Measurements from ENCODE around the gene AUTS2.
"Not testable (repeated sequence)": the region's sequence is repeated elsewhere in the genome, so short reads cannot be mapped to it uniquely, and the experiment has no call there.

The AUTS2 gene

DNA sequence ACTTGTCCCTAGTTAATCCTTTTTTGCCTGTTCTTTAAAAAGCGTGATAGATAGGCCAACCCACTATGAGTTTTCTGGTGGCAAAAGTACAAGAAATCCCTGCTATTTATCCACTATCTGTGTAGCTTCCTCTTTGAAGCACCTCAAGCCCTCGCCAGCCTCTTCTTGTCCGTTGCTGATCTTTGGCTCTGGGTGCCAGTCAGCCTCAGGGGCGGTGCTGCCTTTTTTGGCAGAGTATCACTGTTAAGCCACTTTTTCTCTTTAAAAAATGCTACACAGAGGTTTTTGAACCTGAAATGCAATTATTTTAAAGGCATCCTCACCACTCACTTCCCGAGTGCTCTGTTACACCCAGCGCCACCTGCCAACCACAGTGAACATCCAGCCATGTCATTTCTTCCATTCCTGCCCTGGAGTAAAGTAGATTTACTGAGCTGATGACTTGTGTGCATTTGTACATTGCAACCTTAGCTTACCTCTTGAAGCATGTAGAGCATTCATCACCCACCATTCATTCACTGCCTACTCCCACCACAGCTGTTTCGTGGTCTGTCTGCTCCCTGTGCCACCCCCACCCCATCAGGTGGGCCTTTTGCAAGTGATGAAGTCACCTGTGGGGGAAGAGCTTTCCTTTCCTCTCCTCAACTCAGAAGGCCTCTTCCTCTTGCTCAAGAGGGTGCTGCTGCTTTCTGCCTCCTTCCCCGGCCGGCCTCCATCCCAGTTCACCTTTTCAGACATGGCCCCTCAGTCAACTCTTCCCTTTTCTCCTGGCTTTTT is 1119.5 kb downstream of the AUTS2 start:
- no peak for DNase-seq

- DNase-seq = no peak
Observed at GRCh38 chr7:70719125-70719524, 1120.8 kb downstream of the AUTS2 start.

GRCh38 chr7:70720191-70720873 is 1122.1 kb downstream of the AUTS2 start:
- peak; percentile 34 for DNase-seq

DNA sequence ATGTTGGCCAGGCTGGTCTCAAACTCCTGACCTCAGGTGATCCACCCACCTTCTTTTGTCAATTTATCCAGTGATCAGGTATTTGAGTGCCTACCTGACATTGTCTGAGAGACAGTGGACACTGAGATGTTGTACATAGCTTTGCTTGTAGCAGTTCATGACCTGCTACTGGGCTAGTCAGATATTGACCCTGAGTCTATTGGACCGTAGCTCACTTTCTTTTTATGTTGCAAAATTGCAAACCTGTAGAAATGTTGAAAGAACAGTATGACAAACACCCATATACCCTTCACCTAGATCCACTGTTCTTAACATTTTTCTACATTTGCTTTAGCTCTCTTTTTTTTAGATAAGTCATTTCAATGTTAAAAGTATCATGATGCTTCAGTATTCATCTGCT is 1123.2 kb downstream of the AUTS2 start:
- no peak for DNase-seq

GRCh38 chr7:70723339-70723738 is 1125.1 kb downstream of the AUTS2 start:
- DNase-seq = no peak

GRCh38 chr7:70725448-70725847 is 1127.2 kb downstream of the AUTS2 start:
- DNase-seq = no peak

- DNase-seq = no peak
Observed at GRCh38 chr7:70726294-70726693, 1128.0 kb downstream of the AUTS2 start.

GRCh38 chr7:70726951-70727378 is 1128.7 kb downstream of the AUTS2 start:
- DNase-seq = no peak

- DNase-seq = no peak
Observed at GRCh38 chr7:70727861-70728260, 1129.6 kb downstream of the AUTS2 start.

GRCh38 chr7:70728872-70729552 is 1130.7 kb downstream of the AUTS2 start:
- DNase-seq = peak; percentile 21

GRCh38 chr7:70729553-70730157 is 1131.4 kb downstream of the AUTS2 start:
- not testable (repeated sequence) for DNase-seq

- DNase-seq = no peak
Observed at GRCh38 chr7:70730451-70731110, 1132.3 kb downstream of the AUTS2 start.

DNA sequence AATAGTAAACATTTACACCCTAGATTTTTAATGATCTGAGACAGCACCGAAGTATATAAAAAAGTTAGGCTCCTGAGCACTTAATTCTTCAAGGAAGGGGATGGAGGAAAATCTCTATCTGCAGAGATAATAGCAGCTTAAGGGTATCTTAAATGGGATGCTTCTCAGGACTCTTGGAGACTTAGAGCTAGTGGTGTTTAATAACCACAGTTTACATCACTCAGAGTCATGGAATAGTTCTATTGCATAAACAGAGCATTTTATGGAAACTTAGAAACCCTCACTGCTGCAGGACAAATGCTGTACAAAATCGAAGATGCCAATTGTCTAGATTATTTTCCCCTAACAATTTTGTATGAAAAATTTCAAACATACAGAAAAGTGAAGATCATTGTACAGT is 1134.8 kb downstream of the AUTS2 start:
- no peak for DNase-seq

DNA sequence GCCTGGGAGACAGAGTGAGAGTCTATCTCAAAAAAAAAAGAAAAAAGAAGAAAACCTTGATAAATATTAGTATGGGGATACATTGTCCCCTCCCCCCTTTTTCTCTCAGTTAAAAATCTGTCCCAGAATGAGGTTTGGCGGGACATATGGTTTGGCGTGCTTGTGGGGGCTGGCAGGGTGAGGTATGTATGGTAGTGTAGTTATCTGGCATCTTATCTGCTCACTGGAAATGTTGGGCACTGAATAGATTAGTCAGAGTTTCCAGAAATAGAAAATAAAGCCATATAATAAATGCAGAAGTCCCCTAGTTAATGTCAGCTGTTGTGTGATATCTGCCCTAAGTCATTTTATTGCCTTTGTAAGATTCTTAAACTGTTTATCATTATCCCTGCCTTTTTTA is 1136.1 kb downstream of the AUTS2 start:
- DNase-seq = no peak

DNA sequence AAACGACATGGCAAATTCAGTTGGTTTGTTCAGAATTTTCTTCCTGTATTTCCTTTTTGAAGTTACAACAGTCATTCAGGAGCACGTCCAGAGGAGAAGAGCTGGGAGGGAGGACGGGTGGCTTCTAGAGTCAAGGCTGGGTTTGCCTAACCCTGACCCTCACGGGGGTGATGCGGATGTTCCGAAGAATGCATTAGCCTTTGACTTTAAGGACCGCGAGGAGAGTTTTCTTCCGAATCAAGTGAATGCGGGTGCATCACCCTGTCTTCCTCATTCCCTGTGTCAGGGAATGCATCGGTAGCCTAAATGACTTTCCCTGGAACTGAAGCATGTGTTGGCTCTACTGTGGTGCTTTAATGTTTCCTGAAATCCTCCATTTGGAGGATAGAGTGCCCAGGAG is 1137.0 kb downstream of the AUTS2 start:
- no peak for DNase-seq

- no peak for DNase-seq
Observed at GRCh38 chr7:70736715-70737460, 1138.6 kb downstream of the AUTS2 start.

DNA sequence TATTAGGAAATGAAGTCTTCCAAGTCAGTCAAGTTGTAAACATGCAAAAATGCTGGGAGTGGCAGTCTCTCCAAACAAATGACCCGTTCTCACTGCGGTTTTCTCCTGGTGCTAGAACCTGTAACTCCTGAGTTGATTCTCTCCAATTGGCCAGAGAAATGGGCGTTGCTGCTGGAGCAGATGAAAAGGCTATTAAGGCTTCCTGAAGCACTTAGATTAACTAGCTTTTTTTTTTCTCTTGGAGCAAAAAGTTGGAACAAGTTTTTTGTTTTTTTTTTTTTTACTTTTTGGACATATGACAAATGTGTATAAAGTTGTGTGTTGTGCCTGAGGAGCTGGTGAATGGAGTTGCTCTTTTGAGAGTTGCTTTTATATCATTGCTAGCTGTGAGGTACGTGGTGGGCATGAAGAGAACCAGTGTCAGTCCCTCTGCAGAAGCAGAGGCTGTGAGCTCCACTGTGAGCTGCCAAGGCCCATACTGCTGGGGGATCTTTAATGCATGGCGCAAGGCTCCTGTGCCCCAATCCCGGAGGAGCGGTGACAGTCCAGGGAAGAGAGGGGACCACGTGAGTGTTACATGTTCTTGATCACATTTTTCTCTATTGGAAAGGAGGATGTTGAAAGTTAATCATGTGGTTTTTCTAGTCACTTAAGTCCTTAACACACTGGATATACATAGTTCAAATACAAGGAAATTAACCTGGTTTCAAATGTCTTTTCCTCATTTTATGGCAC is 1140.0 kb downstream of the AUTS2 start:
- no peak for DNase-seq

DNA sequence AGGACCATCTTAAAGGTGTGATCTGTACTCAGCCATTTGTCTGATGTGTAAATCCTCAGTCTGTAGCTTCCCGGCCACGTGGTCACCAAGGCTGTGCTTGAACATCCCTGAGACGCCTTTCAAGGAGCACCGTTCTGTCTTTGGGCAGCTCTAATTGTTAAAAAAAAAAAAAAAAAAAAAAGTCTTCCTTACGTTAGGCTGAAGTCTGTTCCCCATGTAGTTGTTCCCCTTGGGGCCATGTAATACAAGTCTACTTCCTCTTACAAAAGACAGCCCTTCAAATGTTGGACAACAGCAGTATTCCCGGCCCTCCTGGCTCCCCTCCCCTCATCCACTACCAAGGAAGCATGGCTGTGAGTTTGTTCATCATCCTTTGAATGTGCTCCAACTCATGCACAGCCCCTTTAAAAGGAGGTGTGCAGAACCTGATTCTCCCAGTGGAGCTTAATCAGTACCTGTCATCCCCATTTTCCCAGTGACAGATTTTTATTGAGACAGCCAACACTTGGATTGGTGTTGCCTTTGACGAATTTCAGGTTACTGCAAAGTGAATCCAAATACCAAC is 1141.5 kb downstream of the AUTS2 start:
- DNase-seq = no peak

GRCh38 chr7:70741666-70742065 is 1143.4 kb downstream of the AUTS2 start:
- no peak for DNase-seq

- peak; percentile 33 for DNase-seq
Observed at GRCh38 chr7:70743531-70744325, 1145.5 kb downstream of the AUTS2 start.

Measured in NCI-H82 (cell line).